ENCODE measurements around the gene PROK1. TPM values are rescaled to one million over a fixed set of nuclear protein-coding genes. Genes with fewer than 3 reads are reported as not detected.
"Not testable (repeated sequence)": the region's sequence is repeated elsewhere in the genome, so short reads cannot be mapped to it uniquely, and the experiment has no call there.

The PROK1 gene
- total RNA-seq, 1 experiment from 2014 or later: 1.6 TPM

DNA sequence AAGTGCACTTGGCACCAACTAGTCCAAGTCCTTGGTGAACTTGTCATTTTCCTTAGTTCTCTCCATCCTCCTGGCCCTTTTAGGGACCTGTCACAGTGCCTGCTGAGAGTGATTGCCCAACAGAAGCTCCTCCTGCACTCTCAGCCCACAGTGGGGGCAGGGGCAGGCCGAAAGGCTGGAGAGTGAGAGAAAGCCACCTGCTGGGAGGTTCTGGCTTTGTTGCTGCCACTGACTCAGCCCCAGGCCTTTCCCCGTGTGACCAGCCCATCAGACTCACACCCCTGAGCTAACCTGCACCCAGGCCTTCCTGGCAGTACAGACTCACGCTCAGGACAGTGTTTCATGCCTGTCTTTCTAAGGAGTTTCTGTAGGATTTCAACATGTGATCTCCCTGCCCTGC is 17.1 kb upstream of the PROK1 start:
- peak; percentile 77 for DNase-seq (ENCODE audit: low read depth)

DNA sequence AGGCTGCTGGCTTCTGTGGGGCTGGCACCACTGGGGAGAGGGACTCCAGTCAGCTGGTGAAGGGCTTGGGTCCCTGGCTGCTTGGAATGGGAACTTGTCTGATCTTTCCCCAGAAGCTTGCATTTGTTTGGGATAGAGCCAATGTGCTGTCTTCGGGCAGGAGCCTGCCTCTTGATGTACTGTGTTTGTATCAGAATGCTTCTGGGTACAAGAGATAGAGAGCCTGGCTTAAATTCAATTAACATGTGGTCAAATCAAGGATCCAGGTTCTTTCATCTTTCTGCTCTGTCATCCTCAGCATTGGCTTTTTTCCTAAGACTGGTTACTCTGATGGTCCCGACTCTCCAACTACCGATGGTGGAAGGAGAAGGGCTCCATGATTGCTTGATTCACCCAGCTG is 16.0 kb upstream of the PROK1 start:
- DNase-seq (ENCODE audit: low read depth): peak; percentile 43

DNA sequence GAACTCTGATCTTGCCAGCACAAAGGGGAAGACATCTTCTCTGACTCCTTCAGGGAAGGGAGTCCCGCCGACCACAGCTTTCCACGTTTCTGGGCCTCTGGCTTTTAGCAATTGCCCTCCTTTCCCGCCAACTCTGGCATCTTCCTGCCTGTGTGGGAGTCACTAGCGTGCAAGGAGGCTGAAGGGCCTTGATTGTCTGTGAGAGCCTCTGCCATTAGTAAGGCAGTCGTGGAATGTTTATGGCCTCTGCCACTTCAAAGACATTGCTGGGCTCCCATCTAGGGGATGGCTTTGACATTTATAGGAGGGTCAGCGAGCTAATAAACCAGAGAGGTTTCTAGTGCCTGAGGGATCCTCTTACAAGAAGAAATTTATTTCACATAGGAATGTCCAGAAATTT is 14.3 kb upstream of the PROK1 start:
- DNase-seq (ENCODE audit: low read depth): peak; percentile 84

DNA sequence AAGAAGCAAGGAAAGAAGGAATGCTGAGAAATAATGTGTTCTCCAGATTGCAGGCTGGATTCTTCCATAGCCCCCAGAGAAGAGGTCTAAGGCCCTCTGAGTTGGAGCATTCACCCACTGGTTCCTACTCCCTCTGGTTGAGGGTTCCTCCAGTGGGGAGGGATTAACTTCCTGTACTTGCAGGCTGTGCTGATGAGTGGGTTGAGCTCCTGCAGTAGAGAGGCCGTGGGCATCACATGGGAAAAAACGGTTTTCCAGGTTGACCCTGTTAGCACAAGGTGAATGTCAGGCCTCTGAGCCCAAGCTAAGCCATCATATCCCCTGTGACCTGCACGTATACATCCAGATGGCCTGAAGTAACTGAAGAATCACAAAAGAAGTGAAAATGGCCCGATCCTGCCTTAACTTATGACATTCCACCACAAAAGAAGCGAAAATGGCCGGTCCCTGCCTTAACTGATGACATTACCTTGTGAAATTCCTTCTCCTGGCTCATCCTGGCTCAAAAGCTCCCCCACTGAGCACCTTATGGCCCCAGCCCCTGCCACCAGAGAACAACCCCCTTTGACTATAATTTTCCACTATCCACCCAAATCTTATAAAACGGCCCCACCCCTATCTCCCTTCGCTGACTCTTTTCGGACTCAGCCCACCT is 13.2 kb upstream of the PROK1 start:
- not testable (repeated sequence) for DNase-seq (ENCODE audit: low read depth)

DNA sequence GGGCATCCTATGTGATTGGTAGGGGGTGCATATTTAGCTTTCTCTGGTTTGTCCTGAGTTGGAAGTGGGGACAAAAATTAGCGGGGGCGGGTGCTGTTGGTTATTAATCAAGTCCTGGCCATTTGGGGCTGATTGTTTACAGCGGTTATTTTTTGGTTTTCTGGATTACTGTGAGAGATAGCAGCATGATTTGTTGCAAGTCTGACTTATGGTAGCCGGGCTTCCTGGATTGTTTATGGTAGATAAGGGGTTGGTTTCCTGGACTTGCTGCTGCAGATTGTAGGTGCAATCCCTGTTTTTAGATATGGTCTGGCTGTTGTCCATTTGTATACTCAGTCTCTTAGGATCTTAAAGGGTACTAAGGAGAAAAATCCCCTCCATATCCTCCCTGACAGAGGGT is 12.1 kb upstream of the PROK1 start:
- DNase-seq (ENCODE audit: low read depth): no peak

DNA sequence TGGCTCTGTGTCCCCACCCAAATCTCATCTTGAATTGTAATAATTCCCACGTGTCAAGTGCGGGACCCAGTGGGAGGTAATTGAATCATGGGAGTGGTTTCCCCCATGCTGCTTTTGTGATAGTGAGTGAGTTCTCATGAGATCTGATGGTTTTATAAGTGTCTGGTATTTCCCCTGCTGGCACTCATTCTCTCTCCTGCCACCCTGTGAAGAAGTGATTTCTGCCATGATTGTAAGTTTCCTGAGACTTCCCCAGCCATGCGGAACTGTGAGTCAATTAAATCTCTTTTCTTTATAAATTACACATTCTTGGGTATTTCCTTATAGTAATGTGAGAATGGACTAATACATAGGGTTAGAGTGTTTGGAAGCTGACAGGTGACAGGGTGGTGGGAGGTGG is 11.1 kb upstream of the PROK1 start:
- DNase-seq (ENCODE audit: low read depth): not testable (repeated sequence)

DNA sequence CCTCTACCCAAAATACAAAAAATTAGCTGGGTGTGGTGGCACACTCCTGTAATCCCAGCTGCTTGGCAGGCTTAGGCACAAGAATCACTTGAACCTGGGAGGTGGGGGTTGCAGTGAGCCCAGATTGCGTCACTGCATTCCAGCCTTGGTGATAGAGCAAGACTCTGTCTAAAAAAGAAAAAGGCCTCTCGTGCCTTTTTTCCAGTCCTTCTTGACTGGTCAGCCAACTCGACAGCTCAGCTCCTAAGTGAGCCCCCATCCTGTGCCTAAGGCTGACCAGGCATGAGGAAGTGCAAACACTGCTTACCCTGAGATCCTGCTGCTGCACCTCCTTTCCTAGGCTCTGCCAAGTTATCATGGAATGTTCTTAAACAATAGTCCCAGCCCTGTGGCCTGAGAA is 10.1 kb upstream of the PROK1 start:
- DNase-seq (ENCODE audit: low read depth): peak; percentile 47

DNA sequence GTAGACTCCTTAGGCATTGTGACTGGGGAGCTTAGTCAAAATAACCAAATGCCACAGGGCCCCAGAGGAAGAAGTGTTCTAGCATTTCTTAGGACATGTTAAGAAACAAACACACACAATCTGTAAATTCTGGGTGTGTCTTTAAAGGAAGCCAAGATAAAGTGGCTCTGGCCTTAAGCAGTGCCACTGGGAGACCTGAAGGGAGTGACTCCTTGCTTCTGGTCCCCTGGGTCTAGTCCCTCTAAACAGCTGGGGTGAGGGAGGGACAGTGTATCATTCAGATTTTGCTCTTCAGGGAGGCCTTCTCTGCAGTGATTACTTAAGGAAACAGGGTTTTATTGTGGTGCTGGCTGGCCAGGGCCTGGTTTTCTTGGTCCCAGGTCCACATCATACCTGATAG is 9.1 kb upstream of the PROK1 start:
- DNase-seq (ENCODE audit: low read depth): no peak

DNA sequence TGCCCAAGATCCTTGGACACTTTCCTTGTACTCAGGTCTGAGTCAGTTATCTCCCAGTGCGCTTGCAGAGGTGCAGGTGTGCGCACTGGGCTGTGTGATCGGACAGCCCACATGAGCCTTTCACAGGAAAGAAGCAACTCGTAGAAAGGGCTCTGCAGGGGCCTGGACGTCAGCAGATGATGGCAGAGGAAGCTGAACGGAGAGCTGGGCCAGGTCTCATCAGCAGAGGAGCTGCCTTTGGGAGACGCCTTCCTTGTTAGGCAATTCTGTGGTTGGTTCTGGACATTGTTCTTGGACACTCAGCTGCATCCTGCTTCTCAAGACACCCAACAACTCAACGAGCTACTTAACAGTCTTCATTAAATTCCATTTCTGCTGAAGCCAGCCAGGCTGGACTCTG is 7.5 kb upstream of the PROK1 start:
- no peak for DNase-seq (ENCODE audit: low read depth)

DNA sequence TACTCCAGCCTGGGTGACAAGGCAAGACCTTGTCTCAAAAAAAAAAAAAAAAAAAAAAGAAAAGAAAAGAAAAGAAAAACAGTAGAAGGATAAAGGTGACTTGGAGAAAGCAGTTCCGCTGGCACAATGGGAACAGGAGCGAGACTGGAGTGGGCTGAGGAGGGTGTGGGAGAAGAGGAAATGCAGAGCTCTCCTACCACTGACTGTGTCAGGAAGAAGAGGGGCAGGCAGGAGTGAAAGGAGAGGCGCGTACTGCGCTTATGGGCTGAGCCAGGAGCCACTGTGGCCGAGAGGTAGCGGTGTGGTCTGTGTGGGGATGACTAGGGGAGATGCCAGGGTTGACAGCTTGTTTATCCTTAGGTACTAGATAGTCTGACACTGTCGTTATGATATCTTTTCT is 6.4 kb upstream of the PROK1 start:
- no peak for DNase-seq (ENCODE audit: low read depth)

DNA sequence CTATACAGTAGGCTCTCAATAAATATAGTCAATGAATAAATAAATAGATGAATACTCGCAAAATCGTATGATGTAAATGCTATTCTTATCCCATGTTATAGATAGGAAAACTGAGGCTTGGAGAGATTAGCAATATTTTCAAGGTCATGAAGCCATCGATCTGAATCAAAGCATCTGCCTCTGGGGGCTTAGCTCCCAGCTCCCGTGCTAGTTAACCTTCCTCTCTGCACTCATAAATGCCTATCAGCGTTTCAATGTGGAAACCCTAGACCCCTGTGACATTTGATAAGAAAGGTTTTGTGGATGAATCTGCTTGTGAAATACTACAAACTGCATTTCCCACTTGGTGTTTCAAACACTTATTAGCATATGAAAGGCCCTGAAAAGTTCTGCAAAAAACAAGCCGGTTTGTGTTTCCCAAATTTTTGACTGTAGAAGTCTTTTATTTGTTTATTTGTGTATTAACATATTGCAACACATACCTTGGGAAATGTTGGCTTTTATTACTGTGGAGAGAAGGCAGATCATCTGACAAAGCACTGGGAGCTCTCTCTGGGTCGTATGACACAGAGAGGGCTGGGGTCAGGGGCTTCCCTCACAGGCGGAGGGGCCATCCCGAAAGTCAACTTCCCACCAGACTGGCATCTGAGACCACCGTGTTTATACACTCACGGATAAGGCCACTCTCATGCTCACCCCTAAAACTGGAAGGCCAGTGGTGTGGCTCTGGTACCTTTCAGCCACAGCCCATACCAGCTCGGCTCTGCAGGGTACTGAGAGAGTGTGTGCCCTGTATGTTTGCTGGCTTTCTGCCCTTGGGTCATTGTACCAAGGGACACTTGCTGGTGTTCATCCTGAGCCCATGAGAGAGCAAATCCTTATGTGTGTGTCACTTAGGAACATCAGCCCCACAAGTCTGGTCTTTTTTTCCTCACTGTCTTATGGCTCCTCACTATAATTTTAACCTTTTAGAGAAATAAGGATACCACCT is 993 bp upstream of the PROK1 start:
- no peak for DNase-seq (ENCODE audit: low read depth)

DNA sequence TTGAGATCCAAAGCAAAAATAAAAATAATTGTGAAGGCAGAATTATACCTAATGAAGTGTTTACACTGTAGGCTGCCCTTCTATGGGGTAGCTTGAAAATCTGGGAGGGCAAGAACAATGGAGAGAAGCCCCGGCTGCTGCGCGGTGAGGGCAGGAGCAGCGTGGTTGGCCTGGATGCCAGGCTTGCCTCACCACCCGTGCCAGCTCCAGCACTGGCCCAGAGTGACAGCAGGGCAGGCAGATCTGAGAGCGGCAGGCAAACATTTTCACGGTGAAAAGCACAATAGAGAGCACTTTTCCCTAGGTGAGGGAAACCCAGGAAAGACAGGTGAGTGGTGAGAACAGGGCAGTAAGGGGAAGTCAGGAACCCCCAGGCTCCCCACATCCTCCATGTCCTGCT is 1.4 kb downstream of the PROK1 start:
- DNase-seq (ENCODE audit: low read depth): no peak

DNA sequence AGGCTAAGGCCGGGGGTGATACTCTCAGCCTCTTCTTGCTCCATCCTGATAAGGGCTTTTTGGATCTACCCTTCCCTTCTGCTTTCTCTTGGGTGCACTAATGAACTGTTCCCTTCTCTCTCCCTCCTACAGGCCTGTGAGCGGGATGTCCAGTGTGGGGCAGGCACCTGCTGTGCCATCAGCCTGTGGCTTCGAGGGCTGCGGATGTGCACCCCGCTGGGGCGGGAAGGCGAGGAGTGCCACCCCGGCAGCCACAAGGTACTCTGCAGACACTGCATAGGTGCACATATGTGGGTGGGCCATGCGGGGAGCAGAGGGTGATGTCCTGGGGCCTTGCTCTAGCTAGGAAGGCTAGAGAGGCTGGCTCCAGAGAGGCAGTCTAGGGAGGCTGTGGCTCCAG is 2.9 kb downstream of the PROK1 start:
- DNase-seq (ENCODE audit: low read depth): no peak

DNA sequence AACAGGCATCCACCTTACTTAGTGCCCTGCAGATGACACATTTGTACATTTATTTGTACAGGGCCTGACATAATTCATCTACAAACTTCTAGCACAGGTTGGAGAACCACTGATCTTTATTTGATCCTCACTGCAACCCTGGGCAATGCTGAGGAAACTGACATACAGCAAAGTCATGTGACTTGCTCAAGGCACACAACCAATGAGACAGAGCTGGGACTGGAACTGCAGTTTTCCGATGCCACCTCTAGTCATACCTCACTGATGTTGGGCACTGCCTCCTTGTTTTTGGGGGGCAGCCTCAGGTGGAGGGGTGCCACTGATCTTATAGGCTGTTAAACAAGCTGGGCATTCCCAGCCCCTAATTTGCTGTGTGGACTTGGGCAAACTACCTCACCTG is 3.4 kb downstream of the PROK1 start:
- DNase-seq (ENCODE audit: low read depth): no peak

DNA sequence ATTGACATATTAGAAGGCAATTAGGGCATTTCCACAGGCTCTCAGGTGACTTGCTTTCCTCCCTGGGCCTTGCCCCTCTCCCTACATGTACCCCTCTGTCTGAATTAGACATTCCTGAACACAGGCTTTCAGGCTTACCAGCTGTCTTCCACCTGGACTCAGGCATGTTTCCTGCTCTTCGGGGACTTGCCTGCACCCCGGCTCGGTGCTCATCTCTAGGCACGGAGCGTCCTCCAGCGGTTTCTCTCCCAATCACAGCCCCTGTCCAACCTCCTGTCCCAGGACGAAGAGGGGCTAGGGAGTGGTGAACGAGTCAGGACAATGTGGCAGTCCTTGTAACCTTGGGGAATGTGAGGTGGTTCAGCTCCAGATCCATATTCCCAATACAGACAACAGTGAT is 4.2 kb downstream of the PROK1 start:
- DNase-seq (ENCODE audit: low read depth): no peak

DNA sequence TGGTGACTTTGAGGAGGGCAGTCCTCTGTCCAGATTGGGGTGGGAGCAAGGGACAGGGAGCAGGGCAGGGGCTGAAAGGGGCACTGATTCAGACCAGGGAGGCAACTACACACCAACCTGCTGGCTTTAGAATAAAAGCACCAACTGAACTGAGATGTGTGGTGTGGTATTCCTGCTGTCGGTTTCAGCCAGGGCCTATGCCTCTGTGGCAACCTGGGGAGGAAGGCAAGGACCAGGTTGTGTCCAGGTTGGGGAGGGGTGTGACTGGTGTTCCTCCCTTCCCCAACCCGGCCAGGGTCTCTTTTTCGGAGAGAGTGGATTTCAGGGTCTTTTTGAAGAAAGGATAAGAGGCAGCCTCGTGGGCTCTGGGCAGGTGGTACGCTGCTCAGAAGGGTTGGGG is 6.3 kb downstream of the PROK1 start:
- DNase-seq (ENCODE audit: low read depth): no peak

DNA sequence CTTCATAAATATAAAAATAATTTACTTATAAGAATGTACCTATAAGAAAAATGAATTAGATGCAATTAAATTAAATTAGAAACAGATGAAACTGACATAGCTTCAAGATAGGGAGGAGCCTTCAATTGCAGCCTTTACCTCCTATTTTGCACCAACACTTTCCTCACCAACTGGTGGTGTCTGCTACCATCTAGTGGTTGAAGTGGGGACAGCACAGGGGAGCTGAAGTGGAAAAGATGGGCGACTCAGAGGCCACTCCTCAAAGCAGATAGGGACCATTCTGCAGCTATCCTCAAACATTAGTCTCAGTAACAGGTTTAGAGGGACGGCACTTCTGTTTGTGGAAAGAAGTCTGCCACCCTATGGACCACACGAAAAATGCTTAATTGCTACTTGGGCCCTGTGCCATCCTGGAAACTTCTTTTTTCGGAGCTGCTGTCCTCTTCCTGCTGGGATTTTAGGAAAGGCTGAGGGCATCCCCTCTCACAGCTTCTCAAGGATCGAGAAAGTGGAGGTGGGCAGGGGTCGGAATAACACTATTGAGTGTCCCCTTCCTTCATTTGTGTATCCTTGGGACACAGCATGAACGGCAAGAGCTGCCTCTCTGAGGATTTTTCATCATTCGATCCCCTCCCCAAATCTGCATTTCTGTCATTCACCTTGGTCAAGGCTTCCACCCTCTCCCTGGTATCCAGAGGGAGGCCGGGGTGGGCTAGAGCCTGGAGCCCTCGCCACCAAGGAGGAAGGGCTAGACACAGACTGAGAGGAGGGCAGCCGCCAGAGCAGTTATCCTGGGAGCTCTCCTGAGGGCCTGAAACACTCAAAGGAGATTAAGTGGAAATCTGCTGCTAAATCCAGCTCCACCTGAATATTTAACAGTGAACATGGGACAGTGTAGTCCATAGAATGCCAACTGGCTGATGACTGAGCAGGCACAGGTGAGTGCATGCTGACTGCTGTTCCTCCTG is 9.6 kb downstream of the PROK1 start:
- peak; percentile 76 for DNase-seq (ENCODE audit: low read depth)

DNA sequence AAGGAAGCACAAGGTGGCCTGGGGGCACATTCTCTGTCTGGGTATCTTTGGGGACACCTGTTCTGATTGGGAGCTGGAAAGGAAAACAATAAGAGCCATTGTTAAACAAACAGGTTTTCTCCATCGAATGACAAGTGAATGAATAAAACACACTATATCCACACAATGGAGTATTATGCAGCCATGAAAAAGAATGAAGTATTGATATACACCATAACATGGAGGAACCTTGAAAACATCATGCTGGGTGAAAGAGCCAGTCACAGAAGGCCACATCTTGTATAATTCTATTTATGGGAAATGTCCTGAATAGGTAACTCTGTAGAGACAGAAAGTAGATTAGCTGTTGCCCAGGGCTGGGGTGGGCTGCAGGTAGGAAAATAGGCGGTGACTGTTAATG is 11.1 kb downstream of the PROK1 start:
- DNase-seq (ENCODE audit: low read depth): no peak

DNA sequence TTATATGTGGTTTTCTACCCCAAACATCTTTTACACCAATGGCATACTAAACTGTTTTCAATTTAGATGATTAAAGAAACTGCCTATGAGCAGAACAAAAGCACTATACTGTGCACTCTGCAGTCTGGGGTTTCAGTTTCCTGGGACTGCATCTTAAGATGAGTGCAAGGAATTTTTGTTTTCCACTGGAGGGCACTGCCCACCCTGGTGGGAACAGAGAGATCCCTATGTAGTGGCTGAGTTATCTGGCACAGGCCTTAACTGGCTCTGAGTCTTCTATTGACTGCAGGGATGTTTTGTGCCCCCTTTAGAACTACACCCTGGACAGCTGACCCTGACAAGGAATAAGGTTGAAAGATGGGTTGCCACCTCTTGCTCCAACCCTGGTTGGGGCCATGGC is 12.0 kb downstream of the PROK1 start:
- peak; percentile 28 for DNase-seq (ENCODE audit: low read depth)

DNA sequence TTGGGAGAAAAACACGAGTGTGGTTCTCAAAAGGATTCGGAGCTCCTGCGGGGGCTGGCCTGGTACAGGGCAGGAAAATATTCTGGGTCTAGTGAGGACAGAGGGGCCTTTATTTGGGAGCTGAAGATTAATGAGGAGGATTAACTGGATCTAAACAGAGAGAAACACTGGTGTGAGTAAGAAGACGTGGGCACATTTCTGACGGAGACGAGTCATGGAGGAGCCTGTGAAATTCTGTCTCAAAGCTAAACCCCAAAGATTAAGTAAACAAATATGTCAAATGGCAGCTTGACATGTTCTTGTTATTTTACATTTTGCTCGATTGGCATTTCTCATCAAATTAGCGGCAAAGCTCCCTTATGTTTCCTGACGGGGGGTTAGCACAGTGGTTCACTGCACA is 12.8 kb downstream of the PROK1 start:
- DNase-seq (ENCODE audit: low read depth): peak; percentile 33

DNA sequence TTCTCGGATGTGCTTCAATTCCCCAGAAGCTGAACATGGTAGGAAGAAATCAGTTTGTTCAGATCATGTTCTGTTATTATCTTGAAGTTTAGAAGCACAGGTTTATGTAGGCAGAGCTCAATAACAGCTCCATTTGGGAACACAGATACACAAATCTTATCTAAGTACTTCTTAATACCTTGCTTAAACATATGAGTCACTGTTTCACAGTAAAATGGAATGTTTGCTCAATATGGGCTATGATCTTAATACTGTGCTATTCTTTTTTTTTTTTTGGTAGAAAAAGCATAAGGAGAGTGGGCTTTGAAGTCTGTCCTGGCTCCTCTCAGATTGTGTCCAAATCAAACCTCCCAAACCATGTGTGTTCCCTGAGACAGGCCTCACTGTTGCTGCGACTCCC is 13.4 kb downstream of the PROK1 start:
- DNase-seq (ENCODE audit: low read depth): peak; percentile 32
